Type B pancreatic cell (in vitro differentiated cells): ENCODE measurements around the gene CLDN6. TPM values are rescaled to one million over a fixed set of nuclear protein-coding genes. Genes with fewer than 3 reads are reported as not detected.
A peak's percentile ranks its signal among the peaks of the same experiment; 100 is the strongest.

Experiments
- DNase-seq: peaks from one replicate; pipeline ENCODE4 v3.0.0; 2021; ENCODE audit warnings: mixed read lengths; ENCODE audit not compliant: unreplicated experiment; ENCODE audit errors: extremely low spot score
- H3K27ac Mint-ChIP-seq: 2 replicates; pipeline ENCODE4 v1.8.0; 2021; ENCODE audit warnings: mild to moderate bottlenecking, mixed read lengths
- H3K27me3 Mint-ChIP-seq: 2 replicates; pipeline ENCODE4 v1.8.0; 2021; ENCODE audit warnings: mixed read lengths
- H3K36me3 Mint-ChIP-seq: 2 replicates; pipeline ENCODE4 v1.8.0; 2021; ENCODE audit warnings: mixed read lengths
- H3K4me1 Mint-ChIP-seq: one replicate; pipeline ENCODE4 v1.8.0; 2021; ENCODE audit warnings: mixed read lengths; ENCODE audit not compliant: unreplicated experiment
- H3K4me3 Mint-ChIP-seq: 2 replicates; pipeline ENCODE4 v1.8.0; 2021; ENCODE audit warnings: mild to moderate bottlenecking, mixed read lengths
- H3K9me3 Mint-ChIP-seq: 2 replicates; pipeline ENCODE4 v1.8.0; 2021; ENCODE audit warnings: mixed read lengths
- CTCF ChIP-seq: fragments of 200-600 bp; sonication (generic); conservative IDR thresholded peaks from 2 replicates; pipeline ENCODE4 v1.5.0; 2021; ENCODE audit warnings: antibody characterized with exemption, mild to moderate bottlenecking
- total RNA-seq: library from RNA; stranded (reverse); gene quantifications from 2 replicates; pipeline ENCODE4 v1.2.1, GENCODE V29; 2021; ENCODE audit warnings: low replicate concordance

Gene CLDN6
- total RNA-seq, 1 donor from 2014 or later, result 98.9 TPM

GRCh38 chr16:2983706-2984136 is 34.3 kb downstream of the CLDN6 start:
- H3K9me3 Mint-ChIP-seq, result no peaks in the 10 kb centered on the region
- H3K27me3 Mint-ChIP-seq, result no peaks in the 10 kb centered on the region
- peak; percentile 91 for DNase-seq
- H3K36me3 Mint-ChIP-seq, result no peaks in the 10 kb centered on the region
- TF ChIP-seq CTCF, result peak; percentile 95
- H3K4me1 Mint-ChIP-seq, result peaks cover 12% of the 10 kb centered on the region
- H3K4me3 Mint-ChIP-seq, result peak overlapping the region; percentile 58
- peak overlapping the region; percentile 83 for H3K27ac Mint-ChIP-seq

- Mint-ChIP-seq H3K27ac (no peak overlapping the region), H3K27me3 (no peaks in the 10 kb centered on the region), H3K9me3 (no peaks in the 10 kb centered on the region), H3K4me1 (peaks cover 12% of the 10 kb centered on the region), H3K4me3 (peak overlapping the region; percentile 80), H3K36me3 (no peaks in the 10 kb centered on the region)
- TF ChIP-seq CTCF, result no peak
- no peak for DNase-seq
These were observed 35.6 kb downstream of the CLDN6 start for GRCh38 chr16:2982402-2982801.

- Mint-ChIP-seq H3K4me1 (peaks cover 12% of the 10 kb centered on the region), H3K4me3 (peak overlapping the region; percentile 80), H3K36me3 (no peaks in the 10 kb centered on the region), H3K27ac (peak overlapping the region; percentile 73), H3K27me3 (no peaks in the 10 kb centered on the region), H3K9me3 (no peaks in the 10 kb centered on the region)
- TF ChIP-seq CTCF, result no peak
- DNase-seq, result no peak
These were observed 36.1 kb downstream of the CLDN6 start for GRCh38 chr16:2981899-2982250.

- H3K4me1 Mint-ChIP-seq, result peaks cover 12% of the 10 kb centered on the region
- no peaks in the 10 kb centered on the region for H3K27me3 Mint-ChIP-seq
- no peak for DNase-seq
- no peak for TF ChIP-seq CTCF
- H3K4me3 Mint-ChIP-seq, result peak overlapping the region; percentile 80
- peak overlapping the region; percentile 73 for H3K27ac Mint-ChIP-seq
- no peaks in the 10 kb centered on the region for H3K9me3 Mint-ChIP-seq
- no peaks in the 10 kb centered on the region for H3K36me3 Mint-ChIP-seq
These were observed 36.6 kb downstream of the CLDN6 start for GRCh38 chr16:2981177-2981898.

- H3K27me3 Mint-ChIP-seq, result no peaks in the 10 kb centered on the region
- H3K27ac Mint-ChIP-seq, result peak within 1 kb of the TSS; percentile 73
- H3K36me3 Mint-ChIP-seq, result no peaks in the 10 kb centered on the region
These were observed 37.5 kb downstream of the CLDN6 start, which contains the start of gene PKMYT1 for GRCh38 chr16:2980227-2981176. PKMYT1 (minus strand) TSS chr16:2980446; CDS start chr16:2979657, 789 bp downstream.

More at GRCh38 chr16:2980227-2981176, 37.5 kb downstream of the CLDN6 start, which contains the start of gene PKMYT1:
- DNase-seq, result peak; percentile 96
- Mint-ChIP-seq H3K4me3 (peak within 1 kb of the TSS; percentile 87), H3K9me3 (no peaks in the 10 kb centered on the region), H3K4me1 (peaks cover 12% of the 10 kb centered on the region)
- no peak for TF ChIP-seq CTCF
